Activated CD4-positive, alpha-beta T cell treated with anti-CD3 and anti-CD28 coated beads for 48 hours (primary cell): Measurements from ENCODE around the gene TRIM47.
"Not testable (repeated sequence)": the region's sequence is repeated elsewhere in the genome, so short reads cannot be mapped to it uniquely, and the experiment has no call there.

ENCODE experiments used
- DNase-seq: peaks from one replicate; pipeline ENCODE4 v3.0.0-alpha.2; 2020

TRIM47 gene

DNA sequence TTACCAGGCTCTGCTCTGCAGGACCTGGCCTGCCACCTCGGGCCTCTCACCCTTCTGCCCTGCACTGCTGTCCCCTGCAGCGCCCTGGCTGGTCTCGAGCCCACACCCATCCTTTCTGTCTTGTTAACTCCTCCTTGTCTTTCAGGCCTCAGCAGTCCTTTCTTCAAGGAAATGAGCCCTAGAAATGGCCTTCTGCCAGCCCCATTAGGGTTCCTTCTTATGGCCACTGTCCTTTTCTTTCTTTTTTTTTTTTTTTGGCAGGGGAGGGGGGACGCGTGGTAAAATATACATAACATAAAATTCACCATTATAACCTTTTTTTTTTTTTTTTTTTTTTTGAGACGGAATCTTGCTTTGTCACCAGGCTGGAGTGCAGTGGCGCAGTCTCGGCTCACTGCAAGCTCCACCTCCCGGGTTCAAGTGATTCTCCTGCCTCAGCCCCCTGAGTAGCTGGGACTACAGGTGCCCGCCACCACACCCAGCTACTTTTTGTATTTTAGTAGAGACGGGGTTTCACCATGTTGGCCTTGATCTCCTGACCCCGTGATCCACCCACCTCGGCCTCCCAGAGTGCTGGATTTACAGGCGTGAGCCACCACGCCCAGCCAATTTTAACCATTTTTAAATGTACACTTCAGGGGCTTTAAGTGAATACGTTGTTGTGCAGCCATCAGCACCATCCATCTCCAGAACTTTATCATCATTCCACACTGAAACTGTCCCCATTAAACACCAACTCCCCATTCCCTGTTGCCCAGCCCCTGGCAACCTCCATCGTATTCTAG is 12.8 kb downstream of the TRIM47 start:
- not testable (repeated sequence) for DNase-seq

- not testable (repeated sequence) for DNase-seq
These were observed 13.5 kb downstream of the TRIM47 start for GRCh38 chr17:75864887-75865286.

GRCh38 chr17:75864448-75864871 is 13.9 kb downstream of the TRIM47 start:
- DNase-seq, result peak; percentile 54

- no peak for DNase-seq
These were observed 16.5 kb downstream of the TRIM47 start for GRCh38 chr17:75861927-75862317.

- DNase-seq, result not testable (repeated sequence)
These were observed 19.0 kb downstream of the TRIM47 start for GRCh38 chr17:75859358-75859757.

- peak; percentile 24 for DNase-seq
These were observed 22.2 kb downstream of the TRIM47 start for GRCh38 chr17:75856062-75856756.

DNA sequence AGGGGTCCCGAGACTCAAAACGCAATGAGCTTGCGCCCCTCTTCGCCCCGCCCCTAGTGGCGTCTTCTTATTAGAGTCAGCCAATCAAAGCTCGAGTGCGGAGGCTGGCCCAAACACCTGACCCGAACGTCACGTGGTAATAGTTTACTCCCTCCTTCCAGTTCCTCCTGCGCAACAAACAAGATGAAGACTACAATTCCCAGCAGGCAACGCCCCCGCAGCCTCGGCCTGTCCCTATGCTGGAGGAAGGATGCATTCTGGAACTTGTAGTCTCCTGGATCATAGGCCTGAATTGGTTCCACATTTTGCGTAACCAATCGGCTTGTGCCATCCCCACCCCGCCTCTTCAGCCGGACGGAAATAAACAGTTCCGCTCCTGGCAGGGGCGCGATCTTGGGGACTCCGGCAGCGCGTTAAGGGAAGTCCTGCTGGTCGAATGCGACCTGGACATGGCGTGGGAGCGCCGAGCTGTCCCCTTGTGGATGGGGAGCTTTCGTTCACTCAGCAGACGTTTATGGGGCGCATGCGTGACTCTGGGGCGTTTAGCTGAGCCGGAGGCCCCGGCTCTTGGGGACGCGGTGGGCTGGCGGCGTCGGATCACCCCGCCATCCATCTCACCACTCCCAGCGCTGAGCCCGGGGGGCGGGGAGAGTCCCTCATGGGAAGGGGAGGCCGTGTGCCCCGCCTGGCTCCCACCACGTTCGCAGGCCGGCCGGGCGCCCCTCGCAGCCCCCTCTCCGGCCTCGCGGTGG is 22.9 kb downstream of the TRIM47 start, which contains the start of gene WBP2:
WBP2 (minus strand) TSS at position 26 of the 752 bp plus-strand sequence. CDS start 38 bp downstream, outside the sequence.
- DNase-seq, result peak; percentile 99

DNA sequence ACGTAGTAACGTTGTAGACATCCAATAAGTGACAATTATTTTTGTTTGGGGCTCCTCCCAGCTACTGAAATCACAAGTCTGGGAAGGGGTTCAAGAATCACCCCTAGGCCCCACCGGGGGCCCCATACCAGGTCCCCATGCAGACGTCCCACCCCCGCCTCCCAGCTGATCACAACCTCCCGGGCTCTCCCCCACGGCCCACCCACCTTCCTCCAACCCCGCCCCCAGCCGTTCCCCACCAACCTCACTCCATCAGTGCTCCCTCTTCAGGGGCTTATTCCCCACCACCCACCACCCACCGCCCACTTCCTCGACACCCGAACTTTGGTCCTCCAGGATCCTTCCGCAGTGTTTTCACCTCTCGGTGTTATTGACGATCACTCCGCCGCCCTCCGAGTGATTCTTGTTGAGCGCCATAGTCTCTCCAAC is 23.5 kb downstream of the TRIM47 start:
- DNase-seq, result no peak

DNA sequence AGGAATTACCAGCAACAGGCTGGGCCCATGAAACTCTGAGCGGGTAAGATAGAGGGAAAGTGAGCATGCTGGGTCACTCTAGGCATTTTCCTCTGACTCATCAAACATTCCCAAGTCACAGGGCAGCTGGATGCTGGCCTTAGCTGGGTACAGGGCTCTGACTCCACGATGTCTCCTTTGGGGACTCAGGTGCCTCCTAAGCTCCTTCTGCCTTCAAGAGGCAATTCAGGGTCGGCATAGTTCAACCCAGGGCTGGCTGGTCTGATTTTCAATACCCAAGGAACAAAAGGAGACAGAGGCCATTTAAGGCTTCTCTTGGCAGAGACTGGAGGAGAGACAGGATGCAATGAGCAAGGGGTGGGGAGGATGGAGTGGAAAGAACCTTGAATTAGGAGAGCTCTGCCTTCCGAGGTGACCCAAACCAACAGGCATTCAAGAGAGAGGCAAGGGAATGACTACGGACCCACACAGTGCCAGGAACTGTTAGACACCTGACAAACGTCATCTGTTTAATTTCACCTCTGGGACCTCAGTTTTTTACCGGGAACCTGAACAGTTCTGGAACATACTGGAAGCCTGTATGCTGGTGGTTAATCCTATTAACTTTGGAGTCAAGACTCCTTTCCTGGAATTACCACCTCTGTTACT is 24.2 kb downstream of the TRIM47 start:
- no peak for DNase-seq

DNA sequence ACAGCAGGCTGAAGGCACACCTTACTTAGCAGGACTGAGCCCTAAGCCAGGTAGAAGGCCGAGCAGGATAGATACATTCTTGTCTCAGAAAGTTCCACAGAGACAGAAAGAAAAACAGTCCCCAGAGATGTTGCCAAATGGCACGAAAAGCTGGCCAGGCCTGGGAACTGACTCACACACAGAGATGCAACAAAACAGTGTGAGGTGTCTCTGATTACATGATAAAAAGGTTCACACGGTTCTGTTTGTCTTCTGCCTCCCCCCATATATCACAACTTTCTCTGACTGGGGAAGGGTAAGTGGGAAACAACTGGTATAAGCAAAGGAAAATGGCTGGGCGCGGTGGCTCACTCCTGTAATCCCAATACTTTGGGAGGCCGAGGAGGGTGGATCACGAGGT is 24.9 kb downstream of the TRIM47 start:
- no peak for DNase-seq

GRCh38 chr17:75851693-75851991 is 26.7 kb downstream of the TRIM47 start:
- DNase-seq, result not testable (repeated sequence)

DNA sequence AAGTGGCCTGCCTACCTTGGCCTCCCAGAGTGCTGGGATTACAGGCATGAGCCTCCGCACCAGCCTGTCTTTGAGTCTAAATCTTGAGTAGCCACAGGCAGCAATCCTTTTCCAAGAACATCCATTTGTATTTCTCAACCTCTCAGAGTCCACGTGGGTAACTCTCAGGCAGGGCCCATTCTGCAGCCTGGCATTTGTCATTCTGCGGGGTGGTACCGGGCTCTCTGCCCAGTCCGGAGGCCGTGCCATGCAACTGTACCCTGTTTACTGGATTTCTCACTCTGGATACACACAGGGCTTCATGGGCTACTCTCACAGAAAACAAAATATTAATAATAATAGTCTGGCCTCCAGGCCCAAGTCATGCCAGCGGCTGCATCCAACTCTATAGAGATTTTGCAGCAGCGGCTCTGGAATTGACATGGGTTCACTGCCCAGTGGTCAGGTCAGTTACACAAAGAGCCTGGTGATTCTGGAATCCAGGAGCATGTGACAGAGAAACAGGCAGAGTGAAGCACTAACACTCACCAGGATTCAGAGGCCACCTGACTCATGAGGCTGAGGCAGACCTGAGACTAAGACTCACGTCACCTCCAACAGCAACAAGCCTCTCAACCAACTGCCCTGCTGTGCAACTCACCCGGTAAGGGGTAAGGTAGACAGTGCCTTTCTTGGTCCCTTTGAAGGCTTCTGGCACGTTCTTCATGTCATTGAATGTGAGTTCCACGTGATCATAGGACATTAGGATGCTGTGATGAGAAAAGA is 27.3 kb downstream of the TRIM47 start:
- DNase-seq, result no peak

DNA sequence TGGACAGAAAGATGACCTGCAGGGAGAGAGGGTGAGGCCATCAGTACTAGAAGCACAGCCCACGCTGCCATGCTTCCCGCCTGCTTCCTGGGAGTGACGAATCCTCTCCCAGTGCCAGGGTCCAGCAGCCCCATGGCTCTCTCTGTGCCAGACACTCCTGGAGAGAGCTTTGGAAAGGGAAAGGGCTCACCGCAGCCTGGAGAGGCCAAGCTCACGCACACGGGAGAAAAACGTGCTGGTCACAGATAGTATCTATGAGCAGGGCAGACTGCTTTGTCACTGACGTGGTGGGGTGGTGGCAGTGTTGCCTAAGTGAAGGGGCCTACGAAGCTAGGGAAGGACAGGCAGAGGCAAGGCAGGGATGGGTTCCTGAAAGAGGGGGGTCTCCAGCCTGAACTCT is 28.7 kb downstream of the TRIM47 start:
- DNase-seq, result no peak

DNA sequence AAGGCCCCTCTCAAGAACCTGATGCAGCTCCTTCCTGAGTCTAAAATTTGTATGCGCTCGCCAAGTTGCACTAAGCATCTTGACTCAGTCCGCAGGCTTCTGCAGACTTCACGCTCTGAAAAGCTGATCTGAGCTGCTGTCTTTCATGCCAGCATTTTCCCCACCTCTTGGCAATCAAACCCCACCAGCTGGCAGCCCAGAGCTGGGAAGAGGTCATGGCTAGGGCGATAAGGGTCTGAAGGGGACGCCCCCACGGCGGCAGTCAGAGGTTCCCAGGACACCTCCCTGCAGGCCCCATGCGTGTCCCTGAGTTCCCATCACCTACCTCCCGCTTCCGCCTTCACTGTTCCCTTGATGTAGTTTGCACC is 29.1 kb downstream of the TRIM47 start:
- DNase-seq, result no peak

- DNase-seq, result peak; percentile 91
These were observed 29.7 kb downstream of the TRIM47 start for GRCh38 chr17:75848523-75849278.

DNA sequence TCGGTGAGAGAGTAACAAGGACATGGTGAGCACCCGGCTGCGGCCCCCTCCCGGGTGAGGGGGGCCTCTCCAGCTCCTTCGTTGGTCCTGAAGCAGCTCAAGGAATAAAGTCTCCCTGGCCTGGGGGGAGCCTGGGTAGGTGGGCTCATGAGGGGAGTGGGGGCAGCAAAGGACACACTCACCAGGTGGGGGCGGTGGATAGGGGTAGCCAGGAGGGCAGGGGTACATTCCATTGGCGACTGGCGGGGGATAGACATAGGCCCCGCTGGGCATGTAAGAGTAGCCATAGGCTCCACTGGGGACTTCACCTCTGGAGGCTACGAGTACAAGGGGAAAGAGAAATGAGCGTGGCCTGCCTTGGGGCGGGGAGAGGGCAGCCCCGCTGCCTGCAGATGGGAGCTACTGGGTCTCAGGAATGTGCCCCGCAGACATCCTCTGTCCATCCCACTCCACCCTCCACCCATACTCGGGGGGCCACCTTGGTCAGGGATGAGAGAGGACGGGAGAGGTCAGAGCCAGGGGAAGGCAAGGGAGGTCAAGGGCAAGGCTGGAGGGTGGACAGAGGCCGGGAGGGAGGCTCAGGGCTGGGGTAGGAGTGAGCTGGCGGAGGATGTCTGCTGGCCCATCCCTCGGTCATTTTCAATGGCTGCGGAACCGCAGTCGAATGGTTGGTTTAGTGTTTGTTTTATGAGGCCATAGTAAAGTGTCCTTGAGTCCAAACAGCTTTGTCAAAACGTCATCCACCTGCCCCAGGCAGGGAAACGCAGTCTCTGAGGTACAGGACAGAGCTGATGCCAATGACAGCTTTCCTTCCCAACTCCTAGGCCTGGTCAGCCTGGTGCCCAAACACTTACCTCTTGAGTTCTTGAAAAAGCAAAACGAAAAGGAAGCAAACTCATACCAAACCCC is 30.5 kb downstream of the TRIM47 start:
- no peak for DNase-seq

- DNase-seq, result no peak
These were observed 31.4 kb downstream of the TRIM47 start for GRCh38 chr17:75846692-75847613.

DNA sequence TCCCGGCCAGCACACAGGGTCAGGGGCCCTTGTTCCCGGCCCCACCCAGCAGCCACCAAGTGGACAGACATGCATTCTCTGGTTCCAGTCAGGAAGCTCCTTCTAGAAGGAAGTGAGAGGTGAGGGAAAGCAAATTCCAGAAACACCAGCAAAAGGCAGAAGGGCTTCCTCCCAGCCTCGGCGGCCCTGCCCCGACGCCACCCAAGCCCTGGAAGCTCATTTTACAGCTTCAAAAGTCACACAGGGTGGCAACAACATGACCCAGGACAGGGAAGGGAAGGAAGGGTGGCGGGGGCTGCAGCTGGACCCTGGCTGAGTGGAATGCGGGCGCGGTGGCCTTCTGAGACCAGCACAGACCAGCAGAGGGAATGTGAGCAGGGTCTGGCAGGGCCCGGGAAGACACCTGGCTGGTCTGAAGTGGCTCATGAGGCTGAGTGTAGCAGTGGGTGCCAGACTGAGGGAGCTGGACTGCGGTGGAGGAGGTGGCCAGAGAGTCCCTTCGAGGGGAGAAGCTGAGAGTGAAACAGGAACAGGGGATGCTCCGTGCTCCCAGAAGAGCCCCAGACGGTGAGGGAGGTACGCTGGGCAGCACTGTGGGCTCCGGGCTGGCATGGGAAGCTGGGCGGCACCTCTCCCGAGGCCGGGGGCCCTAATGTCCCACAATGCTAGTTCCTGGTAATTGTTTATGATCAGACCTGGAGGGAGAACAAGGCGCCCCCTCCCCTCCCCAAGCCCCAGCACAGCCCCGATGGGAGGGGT is 32.3 kb downstream of the TRIM47 start:
- no peak for DNase-seq
